ENCODE data around the gene LRRC52.

Gene LRRC52

GRCh38 chr1:165524639-165525285 is 19.0 kb upstream of the LRRC52 start:
- no peak for TF ChIP-seq CTCF (conservative IDR thresholded peaks at IDR 0.05; ENCODE audit: low read length)
- no peak for DNase-seq (ENCODE audit: low read depth)
- no peak overlapping the region for H3K4me3 ChIP-seq (ENCODE audit: low read length)

- no peak for DNase-seq (ENCODE audit: low read depth)
- no peak for TF ChIP-seq CTCF (conservative IDR thresholded peaks at IDR 0.05; ENCODE audit: low read length)
- no peak overlapping the region for H3K4me3 ChIP-seq (ENCODE audit: low read length)
Measured at GRCh38 chr1:165525708-165526107, 18.1 kb upstream of the LRRC52 start.

- DNase-seq (ENCODE audit: low read depth): no peak
- H3K4me3 ChIP-seq (ENCODE audit: low read length): no peak overlapping the region
- TF ChIP-seq CTCF (conservative IDR thresholded peaks at IDR 0.05; ENCODE audit: low read length): no peak
Measured at GRCh38 chr1:165527251-165528007, 16.4 kb upstream of the LRRC52 start.

DNA sequence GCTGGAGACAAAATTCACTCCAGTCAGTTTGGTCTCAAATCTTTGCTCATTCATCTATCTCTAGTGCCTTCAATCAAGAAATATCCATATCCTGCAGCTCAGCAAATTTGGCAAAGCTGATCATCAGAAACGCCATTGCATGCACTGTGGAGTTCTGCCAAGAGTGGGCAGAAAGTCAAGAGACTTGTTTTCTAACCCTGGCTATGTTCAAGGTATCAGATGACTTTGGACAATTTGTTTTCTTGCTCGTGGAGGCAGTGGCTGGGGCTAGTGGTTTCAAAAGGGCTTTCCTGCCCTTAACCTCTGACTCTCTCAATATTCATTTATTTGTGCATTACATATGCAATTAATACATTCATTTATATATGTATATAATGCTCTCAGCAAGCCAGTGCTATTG is 12.8 kb upstream of the LRRC52 start:
- DNase-seq (ENCODE audit: low read depth): no peak
- no peak overlapping the region for H3K4me3 ChIP-seq (ENCODE audit: low read length)
- TF ChIP-seq CTCF (conservative IDR thresholded peaks at IDR 0.05; ENCODE audit: low read length): no peak

DNA sequence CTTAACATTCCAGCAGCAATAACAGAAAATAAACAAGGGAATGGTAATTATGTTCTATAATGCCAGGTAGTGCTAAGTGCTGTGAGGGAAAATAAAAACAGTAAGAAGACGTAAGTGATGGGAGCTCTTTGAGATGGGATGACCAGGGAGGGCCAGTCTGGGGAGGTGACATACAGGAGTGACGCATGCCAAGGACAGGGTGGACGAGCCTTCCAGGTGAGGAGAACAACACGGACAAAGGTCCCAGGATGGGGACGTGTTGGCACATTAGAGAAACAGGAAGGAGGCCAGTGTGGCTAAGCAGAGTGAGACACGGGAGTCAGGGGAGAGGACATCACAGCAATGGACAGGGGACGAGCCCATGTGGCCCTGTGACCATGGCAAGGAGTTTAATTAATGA is 11.7 kb upstream of the LRRC52 start:
- no peak overlapping the region for H3K4me3 ChIP-seq (ENCODE audit: low read length)
- DNase-seq (ENCODE audit: low read depth): no peak
- TF ChIP-seq CTCF (conservative IDR thresholded peaks at IDR 0.05; ENCODE audit: low read length): no peak

- H3K4me3 ChIP-seq (ENCODE audit: low read length): no peak overlapping the region
- TF ChIP-seq CTCF (conservative IDR thresholded peaks at IDR 0.05; ENCODE audit: low read length): no peak
- DNase-seq (ENCODE audit: low read depth): no peak
Measured at GRCh38 chr1:165533254-165533653, 10.5 kb upstream of the LRRC52 start.

DNA sequence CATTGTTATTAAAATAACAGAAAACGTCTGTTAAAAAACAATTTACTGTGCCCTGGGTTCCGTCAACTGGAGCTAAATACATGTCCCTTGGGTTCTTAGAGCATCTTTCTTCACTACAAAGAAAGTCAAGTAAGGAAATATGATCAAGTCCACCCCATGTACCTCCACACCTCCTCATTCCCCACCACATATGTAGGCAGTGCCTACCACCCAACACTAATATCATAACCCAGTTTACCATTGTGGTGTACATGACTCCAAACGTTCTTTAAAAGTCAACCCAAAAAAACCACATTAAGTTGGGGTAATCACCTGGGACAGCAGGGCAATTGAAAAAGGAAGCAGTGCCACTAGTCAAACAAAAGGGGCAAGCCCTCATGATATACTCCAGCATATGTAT is 7.8 kb upstream of the LRRC52 start:
- no peak for TF ChIP-seq CTCF (conservative IDR thresholded peaks at IDR 0.05; ENCODE audit: low read length)
- no peak for DNase-seq (ENCODE audit: low read depth)
- no peak overlapping the region for H3K4me3 ChIP-seq (ENCODE audit: low read length)

All from AG10803 (cell line).